ENCODE results near the gene TIGD1.

Gene TIGD1

GRCh38 chr2:232523682-232524597 lies 26.4 kb downstream of the TIGD1 start:
- no peak for FAIRE-seq
- peak; percentile 8 for DNase-seq (ENCODE audit: low spot score)

- FAIRE-seq (no peak), DNase-seq (ENCODE audit: low spot score) (no peak)
Observed at GRCh38 chr2:232523402-232523681, 27.0 kb downstream of the TIGD1 start.

GRCh38 chr2:232522623-232523401 lies 27.5 kb downstream of the TIGD1 start:
- FAIRE-seq = no peak
- no peak for DNase-seq (ENCODE audit: low spot score)

- DNase-seq (ENCODE audit: low spot score) = no peak
- FAIRE-seq = no peak
Observed at GRCh38 chr2:232521959-232522622, 28.3 kb downstream of the TIGD1 start.

- FAIRE-seq = no peak
Observed at GRCh38 chr2:232521098-232521497, 29.3 kb downstream of the TIGD1 start.

GRCh38 chr2:232520489-232520888 lies 29.9 kb downstream of the TIGD1 start:
- no peak for FAIRE-seq
- no peak for DNase-seq (ENCODE audit: low spot score)

More at GRCh38 chr2:232521098-232521497, 29.3 kb downstream of the TIGD1 start:
- DNase-seq (ENCODE audit: low spot score) = no peak

- FAIRE-seq = no peak
Observed at GRCh38 chr2:232519581-232520438, 30.5 kb downstream of the TIGD1 start, which contains the start of gene PRSS56. Gene PRSS56 (plus strand): TSS chr2:232520388. CDS start chr2:232520599, 211 bp downstream.

GRCh38 chr2:232518844-232519243 lies 31.5 kb downstream of the TIGD1 start:
- FAIRE-seq = no peak
- DNase-seq (ENCODE audit: low spot score) = no peak

More at GRCh38 chr2:232519581-232520438, 30.5 kb downstream of the TIGD1 start, which contains the start of gene PRSS56:
- no peak for DNase-seq (ENCODE audit: low spot score)

- no peak for FAIRE-seq
Observed at GRCh38 chr2:232516551-232516950, 33.8 kb downstream of the TIGD1 start.

GRCh38 chr2:232515639-232516038 lies 34.7 kb downstream of the TIGD1 start:
- FAIRE-seq (no peak), DNase-seq (ENCODE audit: low spot score) (no peak)

More at GRCh38 chr2:232516551-232516950, 33.8 kb downstream of the TIGD1 start:
- peak; percentile 11 for DNase-seq (ENCODE audit: low spot score)

GRCh38 chr2:232513353-232513752 lies 37.0 kb downstream of the TIGD1 start:
- DNase-seq (ENCODE audit: low spot score) (no peak), FAIRE-seq (no peak)

- no peak for DNase-seq (ENCODE audit: low spot score)
- no peak for FAIRE-seq
Observed at GRCh38 chr2:232512602-232513001, 37.8 kb downstream of the TIGD1 start.

- no peak for FAIRE-seq
- no peak for DNase-seq (ENCODE audit: low spot score)
Observed at GRCh38 chr2:232511336-232511890, 38.9 kb downstream of the TIGD1 start.

GRCh38 chr2:232508251-232508650 lies 42.1 kb downstream of the TIGD1 start:
- no peak for DNase-seq (ENCODE audit: low spot score)
- no peak for FAIRE-seq

- DNase-seq (ENCODE audit: low spot score) (no peak), FAIRE-seq (no peak)
Observed at GRCh38 chr2:232506709-232507108, 43.6 kb downstream of the TIGD1 start.

- DNase-seq (ENCODE audit: low spot score) (no peak), FAIRE-seq (no peak)
Observed at GRCh38 chr2:232505856-232506255, 44.5 kb downstream of the TIGD1 start.

GRCh38 chr2:232504438-232504837 lies 45.9 kb downstream of the TIGD1 start:
- FAIRE-seq = no peak
- DNase-seq (ENCODE audit: low spot score) = no peak

GRCh38 chr2:232503809-232504323 lies 46.5 kb downstream of the TIGD1 start:
- no peak for DNase-seq (ENCODE audit: low spot score)
- no peak for FAIRE-seq

GRCh38 chr2:232502911-232503808 lies 47.2 kb downstream of the TIGD1 start:
- FAIRE-seq (no peak), DNase-seq (ENCODE audit: low spot score) (no peak)
